Common myeloid progenitor, CD34-positive (primary cell): ENCODE results near the gene FNDC3A. TPM values are rescaled to one million over a fixed set of nuclear protein-coding genes. Genes with fewer than 3 reads are reported as not detected.

Source experiments
- CTCF ChIA-PET: fragments of 350-600 bp; sonication (Branson Sonifier 250); formaldehyde crosslinking; loops from one replicate; lab custom pipeline; 2021; ENCODE audit warnings: antibody characterized with exemption; lab: Charles Lee
- POLR2A ChIA-PET: fragments of 350-600 bp; sonication (Branson Sonifier 250); formaldehyde crosslinking; loops from one replicate; lab custom pipeline; 2021; ENCODE audit warnings: antibody characterized with exemption; lab: Charles Lee
- DNase-seq, 3 donors: peaks; one replicate each; pipeline versions ENCODE4 v3.0.0 to v3.0.0-alpha.2; 2013
- H3K27ac ChIP-seq, 2 experiments: 1 replicate in 1 of 2; 2 replicates in 1 of 2; pipeline ENCODE4 v1.7.0; 2013; ENCODE audit warnings: inconsistent platforms in 2 of 2, low read length in 2 of 2, mild to moderate bottlenecking in 2 of 2, low read depth in 1 of 2, moderate library complexity in 1 of 2; ENCODE audit not compliant: severe bottlenecking in 2 of 2, insufficient read depth in 1 of 2, poor library complexity in 1 of 2
- H3K27me3 ChIP-seq, 5 experiments: replicated peaks in 2 of 5; 1 replicate in 3 of 5; 2 replicates in 2 of 5; pipeline versions ENCODE4 v1.6.1 to v1.7.0; 2013; ENCODE audit warnings: low read length in 4 of 5, mild to moderate bottlenecking in 2 of 5, moderate library complexity in 2 of 5, inconsistent platforms in 1 of 5; ENCODE audit not compliant: insufficient read depth in 5 of 5, control insufficient read depth in 4 of 5
- H3K36me3 ChIP-seq, 4 experiments: 1 replicate in 2 of 4; 2 replicates in 2 of 4; pipeline versions ENCODE4 v1.6.1 to v1.7.0; 2013; ENCODE audit warnings: low read length in 3 of 4, control low read depth in 1 of 4, mild to moderate bottlenecking in 1 of 4; ENCODE audit not compliant: control insufficient read depth in 4 of 4, insufficient read depth in 4 of 4
- H3K4me1 ChIP-seq, 4 experiments: 1 replicate in 3 of 4; 2 replicates in 1 of 4; pipeline versions ENCODE4 v1.6.1 to v1.7.1; 2013; ENCODE audit warnings: low read length in 3 of 4, mild to moderate bottlenecking in 3 of 4, control low read depth in 1 of 4, inconsistent platforms in 1 of 4, moderate library complexity in 1 of 4; ENCODE audit not compliant: control insufficient read depth in 4 of 4, insufficient read depth in 4 of 4; ENCODE audit errors: control extremely low read depth in 1 of 4
- H3K4me3 ChIP-seq, 7 experiments: 1 replicate in 4 of 7; 2 replicates in 3 of 7; pipeline versions ENCODE4 v1.5.1 to v1.7.0; 2013; ENCODE audit warnings: mild to moderate bottlenecking in 7 of 7, low read length in 6 of 7, moderate library complexity in 6 of 7, inconsistent platforms in 2 of 7, low read depth in 2 of 7, control low read depth in 1 of 7; ENCODE audit not compliant: insufficient read depth in 4 of 7, control insufficient read depth in 1 of 7; ENCODE audit errors: extremely low read depth in 1 of 7
- H3K9me3 ChIP-seq, 5 experiments: 1 replicate in 4 of 5; 2 replicates in 1 of 5; pipeline versions ENCODE4 v1.6.1 to v1.7.1; 2013; ENCODE audit warnings: low read length in 4 of 5, mild to moderate bottlenecking in 2 of 5, inconsistent platforms in 1 of 5, low read depth in 1 of 5, moderate library complexity in 1 of 5; ENCODE audit not compliant: control insufficient read depth in 4 of 5, insufficient read depth in 2 of 5; ENCODE audit errors: control extremely low read depth in 1 of 5
- WGBS: methylation state at CpG from one replicate; pipeline ENCODE4 v1.1.5; 2013; ENCODE audit not compliant: insufficient coverage; 5-methylcytosine and 5-hydroxymethylcytosine counted together
- polyA plus RNA-seq: library from polyadenylated mRNA; unstranded; fragments of 120-200 nt; gene quantifications from one replicate; pipeline ENCODE4 v1.2.1, GENCODE V29; 2013

Gene FNDC3A, protein sequence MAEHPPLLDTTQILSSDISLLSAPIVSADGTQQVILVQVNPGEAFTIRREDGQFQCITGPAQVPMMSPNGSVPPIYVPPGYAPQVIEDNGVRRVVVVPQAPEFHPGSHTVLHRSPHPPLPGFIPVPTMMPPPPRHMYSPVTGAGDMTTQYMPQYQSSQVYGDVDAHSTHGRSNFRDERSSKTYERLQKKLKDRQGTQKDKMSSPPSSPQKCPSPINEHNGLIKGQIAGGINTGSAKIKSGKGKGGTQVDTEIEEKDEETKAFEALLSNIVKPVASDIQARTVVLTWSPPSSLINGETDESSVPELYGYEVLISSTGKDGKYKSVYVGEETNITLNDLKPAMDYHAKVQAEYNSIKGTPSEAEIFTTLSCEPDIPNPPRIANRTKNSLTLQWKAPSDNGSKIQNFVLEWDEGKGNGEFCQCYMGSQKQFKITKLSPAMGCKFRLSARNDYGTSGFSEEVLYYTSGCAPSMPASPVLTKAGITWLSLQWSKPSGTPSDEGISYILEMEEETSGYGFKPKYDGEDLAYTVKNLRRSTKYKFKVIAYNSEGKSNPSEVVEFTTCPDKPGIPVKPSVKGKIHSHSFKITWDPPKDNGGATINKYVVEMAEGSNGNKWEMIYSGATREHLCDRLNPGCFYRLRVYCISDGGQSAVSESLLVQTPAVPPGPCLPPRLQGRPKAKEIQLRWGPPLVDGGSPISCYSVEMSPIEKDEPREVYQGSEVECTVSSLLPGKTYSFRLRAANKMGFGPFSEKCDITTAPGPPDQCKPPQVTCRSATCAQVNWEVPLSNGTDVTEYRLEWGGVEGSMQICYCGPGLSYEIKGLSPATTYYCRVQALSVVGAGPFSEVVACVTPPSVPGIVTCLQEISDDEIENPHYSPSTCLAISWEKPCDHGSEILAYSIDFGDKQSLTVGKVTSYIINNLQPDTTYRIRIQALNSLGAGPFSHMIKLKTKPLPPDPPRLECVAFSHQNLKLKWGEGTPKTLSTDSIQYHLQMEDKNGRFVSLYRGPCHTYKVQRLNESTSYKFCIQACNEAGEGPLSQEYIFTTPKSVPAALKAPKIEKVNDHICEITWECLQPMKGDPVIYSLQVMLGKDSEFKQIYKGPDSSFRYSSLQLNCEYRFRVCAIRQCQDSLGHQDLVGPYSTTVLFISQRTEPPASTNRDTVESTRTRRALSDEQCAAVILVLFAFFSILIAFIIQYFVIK
- 34.2 TPM for polyA plus RNA-seq

DNA sequence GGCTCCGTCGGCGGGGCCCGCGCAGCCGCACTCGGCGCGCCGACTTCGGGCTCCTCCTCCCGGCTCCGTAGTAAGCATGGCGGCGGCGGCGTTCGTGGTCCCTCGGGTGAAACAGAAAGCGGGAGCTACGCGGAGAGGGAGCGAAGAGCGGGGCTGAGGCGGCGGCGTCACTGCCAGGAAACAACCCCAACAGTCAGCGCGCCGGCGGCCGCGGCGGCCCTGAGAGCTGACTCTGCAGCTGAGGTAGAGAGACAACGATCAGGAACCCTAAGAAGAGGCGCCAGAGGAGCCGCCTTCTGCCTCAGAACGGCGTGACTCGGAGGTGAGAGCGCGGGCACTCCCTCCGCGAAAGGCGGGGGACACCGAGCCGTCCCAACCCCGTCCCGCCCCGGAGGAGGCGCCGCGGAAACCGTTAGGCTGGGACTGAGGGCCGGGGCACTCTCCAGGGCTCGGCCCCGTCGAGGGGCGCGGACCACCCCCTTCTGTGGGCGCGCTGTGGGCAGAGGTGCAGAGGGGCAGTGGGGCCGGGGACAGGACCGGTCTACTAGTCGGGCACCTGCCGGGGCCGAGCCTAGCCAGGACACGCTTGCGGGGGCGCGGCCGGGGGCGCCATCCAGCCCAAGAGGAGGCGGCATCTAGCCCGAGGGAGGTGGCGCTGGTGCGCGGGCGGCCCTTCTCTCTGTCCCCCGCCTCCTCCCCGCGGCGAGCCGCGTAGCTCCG lies at the start of gene FNDC3A:
Gene FNDC3A (plus strand): TSS at position 57 of the 720 bp plus-strand sequence. CDS start 30,279 bp downstream, outside the sequence.
- 0% methylated on average over 84 of the region's 86 CpGs for WGBS
- DNase-seq = peak; percentile 91 to 94 (median 92)
- ChIA-PET CTCF (interaction anchor here (0.8 to 1.3 kb wide), 2 partner anchors 10 to 92 kb away, joined by 3 read pairs; no protein-coding TSS in a partner anchor), POLR2A (interaction anchor here (0.5 to 1.2 kb wide), 6 partner anchors 87 to 775 kb away, joined by 3 to 6 read pairs (median 4); no protein-coding TSS in a partner anchor)
- Histone ChIP-seq H3K4me1 (peaks cover 26 to 46% (median 35%) of the 10 kb centered on the region in 4 experiments), H3K4me3 (peak within 1 kb of the TSS; percentile 80 to 100 (median 94)), H3K36me3 (no peaks in the 10 kb centered on the region), H3K27me3 (no peaks in the 10 kb centered on the region), H3K27ac (peak within 1 kb of the TSS; percentile 94 to 97), H3K9me3 (peaks cover 0 to 30% (median 10%) of the 10 kb centered on the region in 5 experiments)

- 72% methylated on average over 5 of the region's 5 CpGs for WGBS
- H3K4me3 ChIP-seq = no peak overlapping the region
- DNase-seq = no peak
- H3K27ac ChIP-seq = no peak overlapping the region
- peaks cover 0 to 5% (median 2%) of the 10 kb centered on the region in 4 experiments for H3K4me1 ChIP-seq
- no peaks in the 10 kb centered on the region for H3K27me3 ChIP-seq
- ChIA-PET POLR2A (no interaction called here), CTCF (no interaction called here)
- H3K36me3 ChIP-seq = no peaks in the 10 kb centered on the region
- peaks cover 0 to 3% (median 0%) of the 10 kb centered on the region in 5 experiments for H3K9me3 ChIP-seq
Measured at GRCh38 chr13:48928757-48929430, 46.8 kb upstream of the FNDC3A start.

- ChIA-PET CTCF (no interaction called here), POLR2A (no interaction called here)
- no CpG with 5 or more reads among the region's 1 CpG for WGBS
- no peak overlapping the region for H3K27ac ChIP-seq
- H3K9me3 ChIP-seq = peaks cover 0 to 6% (median 0%) of the 10 kb centered on the region in 5 experiments
- peak; percentile 36 to 94 (median 87) for DNase-seq
- no peaks in the 10 kb centered on the region for H3K36me3 ChIP-seq
- H3K4me3 ChIP-seq = no peak overlapping the region
- H3K27me3 ChIP-seq = no peaks in the 10 kb centered on the region
- H3K4me1 ChIP-seq = peaks cover 0 to 5% (median 2%) of the 10 kb centered on the region in 4 experiments
Measured at GRCh38 chr13:48930918-48931317, 44.8 kb upstream of the FNDC3A start.

DNA sequence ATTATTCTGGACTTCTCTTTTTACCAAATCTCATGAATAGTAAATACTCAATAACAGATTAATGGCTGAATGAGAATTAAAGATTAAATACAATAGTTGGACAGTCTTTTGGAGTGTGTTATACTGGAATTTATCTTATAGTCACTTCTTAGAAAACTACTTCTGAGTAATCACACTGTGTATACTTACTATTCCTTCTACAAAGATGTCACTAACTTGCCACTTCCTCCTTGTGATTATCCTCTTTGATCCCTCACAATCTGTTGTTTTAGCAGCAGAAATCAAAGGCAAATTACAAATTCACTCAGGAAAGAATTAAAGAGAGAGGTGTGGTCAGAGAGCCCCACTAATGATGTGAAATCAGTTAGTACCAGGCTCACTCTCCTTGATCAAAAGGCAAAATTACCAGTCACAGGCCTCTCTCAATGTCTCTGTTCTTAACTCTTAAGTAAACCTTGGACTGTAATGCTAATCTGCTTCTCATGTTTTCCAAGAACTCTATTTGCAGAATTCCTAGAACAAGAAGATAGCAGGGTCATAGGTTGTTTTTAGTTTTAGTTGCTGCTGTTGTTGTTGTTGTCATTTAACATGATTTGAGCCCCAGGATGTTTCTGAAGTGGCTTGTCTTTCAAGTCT lies 37.3 kb upstream of the FNDC3A start:
- Histone ChIP-seq H3K4me1 (no peaks in the 10 kb centered on the region), H3K27me3 (no peaks in the 10 kb centered on the region), H3K36me3 (no peaks in the 10 kb centered on the region), H3K4me3 (no peak overlapping the region), H3K27ac (no peak overlapping the region), H3K9me3 (peaks cover 0 to 2% (median 0%) of the 10 kb centered on the region in 5 experiments)
- ChIA-PET POLR2A (no interaction called here), CTCF (no interaction called here)
- DNase-seq = no peak

GRCh38 chr13:48939728-48940127 lies 36.0 kb upstream of the FNDC3A start:
- Histone ChIP-seq H3K4me1 (no peaks in the 10 kb centered on the region), H3K36me3 (no peaks in the 10 kb centered on the region), H3K4me3 (no peak overlapping the region), H3K9me3 (peaks cover 0 to 2% (median 0%) of the 10 kb centered on the region in 5 experiments), H3K27ac (no peak overlapping the region), H3K27me3 (no peaks in the 10 kb centered on the region)
- WGBS = no CpG with 5 or more reads among the region's 2 CpGs
- POLR2A ChIA-PET = no interaction called here
- DNase-seq = no peak
- CTCF ChIA-PET = no interaction called here

DNA sequence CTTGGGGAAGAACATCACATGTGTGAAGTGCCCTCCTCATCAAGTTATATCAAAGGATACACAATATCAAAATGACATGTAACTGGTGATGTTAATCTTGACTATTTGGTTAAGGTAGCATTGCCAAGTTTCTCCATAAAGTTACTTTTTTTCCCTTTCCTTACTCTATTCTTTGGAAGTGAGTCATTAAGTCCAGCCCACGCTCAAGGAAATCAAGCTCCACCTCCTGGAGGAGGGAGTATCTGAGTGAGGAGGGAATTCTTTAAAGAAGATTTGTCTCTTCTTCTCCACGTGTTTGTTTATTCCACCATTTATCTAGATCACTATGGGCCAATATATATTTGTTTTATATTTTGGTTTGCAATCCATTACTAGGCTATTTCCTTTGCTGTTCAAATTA lies 33.6 kb upstream of the FNDC3A start:
- H3K9me3 ChIP-seq = no peaks in the 10 kb centered on the region
- no peaks in the 10 kb centered on the region for H3K36me3 ChIP-seq
- no CpG with 5 or more reads among the region's 2 CpGs for WGBS
- H3K4me3 ChIP-seq = no peak overlapping the region
- no peak for DNase-seq
- POLR2A ChIA-PET = no interaction called here
- H3K4me1 ChIP-seq = no peaks in the 10 kb centered on the region
- CTCF ChIA-PET = no interaction called here
- no peak overlapping the region for H3K27ac ChIP-seq
- no peaks in the 10 kb centered on the region for H3K27me3 ChIP-seq
